ENCODE results near the gene SCUBE3. TPM values are rescaled to one million over a fixed set of nuclear protein-coding genes. Genes with fewer than 3 reads are reported as not detected.
A peak's percentile ranks its signal among the peaks of the same experiment; 100 is the strongest.

The SCUBE3 gene
- total and polyA plus RNA-seq, 9 of the 15 experiments (the other 6 are each of a cell fraction or from before 2014, with no cell fraction given) = 0.01 to 0.11 TPM; not detected in 7

- TF ChIP-seq NBN (IDR thresholded peaks at IDR 0.05; ENCODE audit: low read depth) (no peak), CLOCK (CRISPR knock-in tag; IDR thresholded peaks at IDR 0.05; ENCODE audit: borderline replicate concordance) (no peak), POLR3G (IDR thresholded peaks at IDR 0.05; ENCODE audit: extremely low read depth, insufficient read length, insufficient replicate concordance) (no peak), ZNF407 (IDR thresholded peaks at IDR 0.05; ENCODE audit: low read depth) (no peak), GABPA (tag; conservative IDR thresholded peaks at IDR 0.05; ENCODE audit: low read depth) (peak; percentile 57), ZBED1 (IDR thresholded peaks at IDR 0.05) (peak; percentile 79), POLR2A (conservative IDR thresholded peaks at IDR 0.05) (peak; percentile 77), GTF2F1 (IDR thresholded peaks at IDR 0.05; ENCODE audit: low read depth, low read length) (no peak), BMI1 (IDR thresholded peaks at IDR 0.05; ENCODE audit: low read length) (no peak), ZNF76 (CRISPR knock-in tag; IDR thresholded peaks at IDR 0.05; ENCODE audit: borderline replicate concordance) (no peak), ZNF12 (CRISPR knock-in tag; IDR thresholded peaks at IDR 0.05) (no peak), MEF2D (tag; conservative IDR thresholded peaks at IDR 0.05; ENCODE audit: low read depth) (no peak), RBM39 (optimal IDR thresholded peaks at IDR 0.05; ENCODE audit: low read depth, low read length) (no peak), ZKSCAN1 (IDR thresholded peaks at IDR 0.05; ENCODE audit: low read depth, low read length) (peak; percentile 54; the same call in 1 of the 2 replicates), ELF1 (tag; IDR thresholded peaks at IDR 0.05) (peak; percentile 98), NFATC3 (IDR thresholded peaks at IDR 0.05) (no peak), CTBP1 (IDR thresholded peaks at IDR 0.05; ENCODE audit: borderline replicate concordance) (peak; percentile 84; the same call in 1 of the 2 replicates), KDM2B (CRISPR knock-in tag; IDR thresholded peaks at IDR 0.05) (peak; percentile 27; the same call in 1 of the 2 replicates), MTA3 (IDR thresholded peaks at IDR 0.05; ENCODE audit: borderline replicate concordance) (no peak; the same call in 1 of the 2 replicates), HDAC2 (IDR thresholded peaks at IDR 0.05) (no peak)
Observed at GRCh38 chr6:35297601-35298481, 84.1 kb downstream of the SCUBE3 start, which contains the start of gene DEF6 (continued).
